GM19351 (cell line): ENCODE results near the gene INSIG2.
"Not testable (repeated sequence)": the region's sequence is repeated elsewhere in the genome, so short reads cannot be mapped to it uniquely, and the experiment has no call there.

Experiments used
- ATAC-seq: cut with Tn5 transposase; IDR thresholded peaks from one replicate; pipeline ENCODE4 v1.9.1; 2021; ENCODE audit warnings: mild to moderate bottlenecking, moderate library complexity; ENCODE audit not compliant: unreplicated experiment

The INSIG2 gene

GRCh38 chr2:118059919-118060478 is 28.3 kb upstream of the INSIG2 start:
- no peak for ATAC-seq

DNA sequence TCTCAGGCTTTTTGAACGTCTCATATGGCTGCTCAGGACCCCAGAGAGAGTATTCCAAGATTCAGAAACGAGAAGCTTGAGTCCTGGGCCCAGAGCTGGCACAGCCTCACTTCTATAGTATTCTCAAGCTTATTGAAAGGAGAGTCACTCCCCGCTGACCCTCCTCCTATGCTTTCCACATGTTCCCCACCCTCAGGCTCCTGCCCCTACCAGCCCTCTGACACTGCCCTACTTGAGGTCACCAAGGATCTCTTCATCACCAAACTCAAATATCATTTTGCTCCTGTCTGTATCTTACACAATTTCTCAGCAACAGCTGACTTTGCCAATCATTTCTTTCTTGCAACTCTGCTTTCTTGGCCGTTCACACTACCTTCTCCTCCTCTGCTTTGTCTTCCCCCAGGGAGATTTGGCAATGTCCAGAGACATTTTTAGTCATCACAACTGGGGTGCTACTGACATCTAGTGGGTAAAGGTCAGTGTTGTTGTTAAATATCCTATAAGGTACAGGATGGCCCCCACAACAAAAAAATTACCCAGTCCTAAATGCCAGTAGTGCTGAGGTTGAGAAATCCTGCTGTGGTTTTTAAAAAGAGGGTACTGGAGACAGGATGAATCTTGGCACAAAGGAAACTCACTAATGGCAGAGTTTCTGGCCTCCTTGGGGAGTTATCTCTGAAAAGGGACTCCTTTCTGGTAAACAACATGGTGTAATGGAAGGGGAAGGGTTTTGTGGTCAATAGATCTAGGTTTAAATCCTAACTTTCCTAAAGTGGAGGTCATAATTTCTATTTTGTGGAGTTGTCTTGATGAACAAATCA is 26.9 kb upstream of the INSIG2 start:
- peak; percentile 85 for ATAC-seq

DNA sequence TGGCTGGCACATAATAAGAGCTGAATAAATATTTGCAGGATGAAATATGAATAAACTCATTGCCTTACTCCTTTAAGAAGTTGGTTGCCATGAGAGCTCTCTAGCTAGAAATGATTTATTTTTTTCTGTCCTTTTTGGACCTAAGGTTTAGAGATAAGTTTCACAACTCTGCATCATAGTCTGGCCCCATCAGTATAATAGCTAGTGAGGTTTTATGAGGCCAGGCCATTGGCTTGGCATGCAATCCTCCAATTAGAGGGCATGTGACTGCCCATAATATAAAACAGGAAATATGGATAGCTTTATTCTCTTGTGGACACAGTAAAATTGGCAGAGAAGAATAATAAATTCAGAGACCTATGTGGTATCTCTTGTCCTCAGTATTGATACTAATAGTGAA is 26.2 kb upstream of the INSIG2 start:
- ATAC-seq: no peak

GRCh38 chr2:118062669-118063068 is 25.6 kb upstream of the INSIG2 start:
- no peak for ATAC-seq

DNA sequence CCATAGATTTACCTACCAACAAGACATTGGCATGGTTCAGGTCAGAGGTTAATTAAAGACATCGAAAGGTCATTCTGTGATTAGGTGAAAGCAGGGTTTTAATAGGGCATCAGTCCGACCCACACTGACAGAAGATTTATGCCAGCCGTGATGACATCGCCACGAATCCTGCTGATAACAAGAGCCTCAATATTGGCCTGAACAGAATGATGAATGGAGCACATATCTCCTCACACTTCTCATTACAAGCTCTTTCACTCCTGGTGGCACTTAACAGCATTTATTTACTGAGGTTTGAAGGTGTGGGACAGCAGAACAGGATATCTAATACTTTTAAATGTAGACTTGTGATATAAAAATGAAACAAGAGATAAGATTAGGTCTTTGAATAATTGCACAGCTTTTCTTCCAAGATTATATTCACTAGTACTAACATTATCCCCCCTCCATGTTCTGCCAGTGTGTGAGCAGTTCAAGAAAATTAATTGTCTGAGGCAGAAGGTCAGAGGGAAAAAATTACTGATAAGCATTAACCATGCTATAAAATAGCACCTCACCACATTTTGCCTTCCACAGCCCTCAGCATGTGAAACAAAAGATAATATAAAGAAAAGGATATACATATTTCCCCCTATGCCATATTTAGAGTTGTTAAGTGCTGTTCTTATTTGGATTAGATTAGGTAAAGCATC is 23.1 kb upstream of the INSIG2 start:
- no peak for ATAC-seq

DNA sequence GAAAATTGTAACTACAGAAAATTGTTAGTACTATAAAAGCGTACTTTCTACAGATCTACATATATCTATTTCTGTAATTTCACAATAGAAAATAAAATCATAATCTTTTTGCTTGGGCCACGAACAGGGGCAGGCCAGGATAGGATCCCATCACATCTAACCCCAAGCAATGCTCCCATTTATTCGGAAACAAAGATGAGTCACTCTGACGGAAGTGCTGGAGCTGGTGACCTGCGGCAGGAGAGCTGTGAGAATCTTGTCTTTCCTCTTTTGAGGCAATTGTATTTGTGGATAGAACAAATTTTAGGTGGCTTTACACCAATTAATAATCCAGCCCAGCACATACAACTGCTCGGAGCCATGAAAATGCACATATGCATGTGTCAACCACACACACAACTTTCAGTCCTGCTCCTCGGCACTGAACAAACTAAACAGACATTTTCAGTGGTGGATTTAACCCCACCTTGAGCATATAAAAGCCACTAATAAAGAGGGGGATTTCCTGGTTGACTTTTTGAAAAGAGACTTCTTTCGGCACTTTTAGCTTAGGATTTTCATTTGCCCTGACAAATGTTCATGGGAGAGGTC is 22.3 kb upstream of the INSIG2 start:
- ATAC-seq: no peak

- no peak for ATAC-seq
These were observed 10.5 kb upstream of the INSIG2 start for GRCh38 chr2:118077636-118078247.

DNA sequence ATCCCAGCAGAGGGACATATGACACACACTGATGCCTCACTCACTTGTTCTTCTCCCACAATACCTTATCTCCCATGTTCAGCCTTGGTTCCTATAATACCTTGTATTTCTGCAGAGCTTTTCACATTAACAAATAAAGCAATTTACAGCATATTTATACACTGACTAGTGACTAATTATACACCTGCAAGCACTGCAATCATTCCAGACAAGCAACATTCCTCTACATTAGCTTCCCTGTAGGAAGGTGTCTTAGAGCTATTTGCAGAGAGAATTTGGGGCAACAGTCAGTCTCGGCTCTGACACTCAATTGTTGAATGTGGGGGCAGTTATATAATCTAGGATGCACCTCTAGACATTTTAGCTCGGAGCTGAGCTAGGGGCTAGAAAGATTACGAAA is 9.5 kb upstream of the INSIG2 start:
- ATAC-seq: no peak

DNA sequence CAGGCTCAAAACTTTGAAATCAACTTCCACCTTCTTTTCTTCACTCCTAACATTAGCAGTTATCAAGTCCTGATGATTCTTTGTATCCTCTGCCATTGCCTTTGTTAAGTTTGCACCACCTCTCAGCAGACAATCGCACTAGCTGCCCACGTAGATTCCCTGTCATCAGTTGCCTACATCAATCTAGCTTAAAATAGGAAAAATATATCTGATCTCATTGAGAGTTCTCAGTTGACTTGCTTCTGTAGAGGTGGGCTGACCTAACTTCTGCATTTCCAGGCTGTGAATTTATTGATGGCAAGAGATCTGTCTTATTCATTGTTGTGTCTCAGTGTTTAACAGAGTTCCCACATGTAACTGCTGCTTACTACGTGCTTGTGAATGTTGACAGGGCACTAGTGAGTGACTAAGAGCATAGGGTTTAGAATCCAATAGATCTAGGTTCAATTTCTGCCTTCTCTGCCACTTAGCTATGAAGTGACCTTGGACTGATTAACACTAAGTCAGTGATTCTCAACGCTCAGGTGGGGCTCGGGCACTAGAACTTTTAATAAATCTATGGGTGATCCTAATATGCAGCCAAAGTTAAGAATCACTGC is 3.7 kb upstream of the INSIG2 start:
- ATAC-seq: no peak

DNA sequence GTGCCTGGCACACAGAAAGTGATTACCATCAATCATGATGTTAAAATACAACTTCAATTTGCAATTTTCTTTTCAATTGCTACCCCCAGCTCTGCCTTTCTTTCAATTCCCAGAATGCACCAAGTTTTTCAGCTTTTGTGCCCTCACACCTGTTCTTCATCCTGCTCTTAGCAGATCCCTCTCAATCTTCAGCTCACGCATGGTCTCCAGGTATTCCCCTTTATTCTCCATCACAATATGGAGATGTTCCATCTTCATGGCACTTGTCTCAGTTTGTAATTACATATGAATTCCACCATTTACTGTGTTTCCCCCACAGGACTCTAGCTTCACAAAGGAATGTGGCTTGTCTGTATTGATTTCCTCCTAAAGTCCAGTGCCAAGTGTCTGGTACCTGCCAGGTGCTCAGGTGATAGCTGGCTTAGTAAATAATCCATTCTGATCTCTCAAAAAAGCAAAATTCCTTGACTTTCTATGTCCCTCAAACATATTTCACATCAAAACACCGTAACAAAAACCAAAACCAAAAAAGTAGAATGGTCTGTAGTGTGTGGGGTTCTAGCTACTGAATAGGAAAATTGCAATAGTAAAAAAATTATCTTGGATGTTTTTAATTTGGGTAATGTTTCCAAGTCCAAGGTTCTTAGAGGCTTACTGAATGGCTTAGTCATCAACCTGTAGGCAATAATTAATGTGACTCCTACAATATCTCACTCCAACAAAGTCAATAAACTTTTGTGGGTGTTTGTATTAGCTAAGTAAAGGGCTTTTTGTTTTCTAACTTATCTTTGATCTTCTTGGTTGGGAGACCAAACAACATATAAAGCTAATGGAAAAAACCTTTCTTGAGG is 2.9 kb upstream of the INSIG2 start:
- no peak for ATAC-seq

GRCh38 chr2:118086024-118086633 is 2.1 kb upstream of the INSIG2 start:
- no peak for ATAC-seq

- peak; percentile 34 for ATAC-seq
These were observed 999 bp downstream of the INSIG2 start for GRCh38 chr2:118089139-118089800.

DNA sequence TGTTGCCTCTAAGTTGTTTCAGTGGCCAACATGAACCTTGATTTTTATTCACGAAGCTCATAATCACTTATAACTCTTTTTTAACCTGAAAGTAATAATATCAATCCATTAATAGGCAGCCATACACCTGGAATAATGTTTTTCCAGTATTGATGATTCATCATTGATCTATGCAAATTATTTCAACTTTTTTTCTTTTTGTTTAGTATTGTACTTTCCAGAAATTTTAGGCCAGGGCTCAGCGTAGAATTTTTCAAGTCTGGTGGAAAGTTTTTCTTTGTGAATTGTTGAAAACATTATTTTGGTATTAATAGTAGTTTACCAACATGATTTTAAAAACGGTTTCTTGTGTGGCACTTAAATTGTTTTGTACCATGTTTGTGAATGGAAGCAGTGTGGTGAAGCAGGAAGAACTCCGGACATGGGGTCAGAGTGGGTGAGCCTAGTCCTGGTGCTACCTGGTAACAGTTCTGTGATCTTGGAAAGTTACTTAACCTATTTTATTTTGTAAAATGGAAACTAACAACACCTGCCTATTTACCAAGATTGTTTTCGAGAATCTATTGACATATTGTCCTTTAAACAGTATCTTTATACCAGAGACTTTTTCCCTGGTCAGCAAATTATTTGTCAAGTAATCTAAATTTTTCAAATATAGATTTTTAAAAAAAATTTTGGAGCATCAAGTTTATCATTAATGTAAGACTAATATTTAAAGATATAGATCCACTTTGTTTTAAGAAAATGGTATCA is 2.3 kb downstream of the INSIG2 start:
- ATAC-seq: no peak

GRCh38 chr2:118091140-118091478 is 2.8 kb downstream of the INSIG2 start:
- no peak for ATAC-seq

- ATAC-seq: no peak
These were observed 3.4 kb downstream of the INSIG2 start for GRCh38 chr2:118091631-118092030.

GRCh38 chr2:118094102-118094501 is 5.8 kb downstream of the INSIG2 start:
- not testable (repeated sequence) for ATAC-seq

DNA sequence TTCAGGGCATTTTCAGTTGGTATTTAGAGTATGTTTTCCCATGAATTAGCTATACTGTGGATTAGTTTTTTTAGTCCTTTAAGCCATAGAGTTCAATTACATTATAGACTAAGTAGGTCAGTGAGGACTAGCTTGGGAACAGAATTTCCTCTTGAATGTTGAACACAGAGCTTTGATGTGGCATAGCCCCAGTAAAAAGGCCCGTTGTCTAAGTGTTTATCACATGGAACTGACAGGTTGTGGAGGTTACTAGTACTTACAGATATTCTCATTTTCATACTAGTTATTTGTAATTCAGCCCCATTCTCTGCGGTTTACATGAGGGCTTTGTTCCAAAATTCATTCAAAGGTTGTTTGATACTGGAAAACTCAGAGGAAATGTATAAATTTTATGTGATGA is 6.2 kb downstream of the INSIG2 start:
- no peak for ATAC-seq

GRCh38 chr2:118095610-118096009 is 7.3 kb downstream of the INSIG2 start:
- no peak for ATAC-seq
